Astrocyte (in vitro differentiated cells and primary cell): ENCODE results near the gene GALNT18. TPM values are rescaled to one million over a fixed set of nuclear protein-coding genes. Genes with fewer than 3 reads are reported as not detected.

Experiments
- DNase-seq: peaks from one replicate; pipeline ENCODE4 v3.0.0-alpha.2; 2010; ENCODE audit warnings: low read depth
- FAIRE-seq: peaks from 2 replicates; lab custom pipeline; 2011; peaks lifted over from hg19 to GRCh38; lab: Jason Lieb, UNC
- H2AFZ ChIP-seq: 2 replicates; pipeline ENCODE4 v1.6.0; 2012; ENCODE audit warnings: low read depth, low read length, inconsistent platforms
- H3K27ac ChIP-seq: 2 replicates; pipeline ENCODE4 v1.5.1; 2011; ENCODE audit warnings: low read depth, low read length, inconsistent platforms
- H3K27me3 ChIP-seq: 2 replicates; pipeline ENCODE4 v1.6.0; 2011; ENCODE audit warnings: low read length, inconsistent platforms; ENCODE audit not compliant: insufficient read depth
- H3K36me3 ChIP-seq: 2 replicates; pipeline ENCODE4 v1.5.1; 2011; ENCODE audit warnings: low read length, inconsistent platforms; ENCODE audit not compliant: insufficient read depth
- H3K4me1 ChIP-seq: 2 replicates; pipeline ENCODE4 v1.5.1; 2011; ENCODE audit warnings: low read length, inconsistent platforms; ENCODE audit not compliant: insufficient read depth
- H3K4me2 ChIP-seq: 2 replicates; pipeline ENCODE4 v1.6.0; 2012; ENCODE audit warnings: low read length, inconsistent platforms
- H3K4me3 ChIP-seq: 2 replicates; pipeline ENCODE4 v1.5.1; 2011; ENCODE audit warnings: low read depth, mild to moderate bottlenecking, low read length, inconsistent platforms; ENCODE audit not compliant: insufficient read depth
- H3K79me2 ChIP-seq: 2 replicates; pipeline ENCODE4 v1.6.0; 2012; ENCODE audit warnings: mild to moderate bottlenecking, low read length, inconsistent platforms; ENCODE audit not compliant: insufficient read depth
- H3K9ac ChIP-seq: 2 replicates; pipeline ENCODE4 v1.6.0; 2012; ENCODE audit warnings: mild to moderate bottlenecking, low read length, inconsistent platforms
- H3K9me3 ChIP-seq: 2 replicates; pipeline ENCODE4 v1.5.1; 2012; ENCODE audit warnings: low read depth, mild to moderate bottlenecking, low read length, inconsistent platforms; ENCODE audit not compliant: insufficient read depth
- H4K20me1 ChIP-seq: 2 replicates; pipeline ENCODE4 v1.6.0; 2012; ENCODE audit warnings: low read length, inconsistent platforms; ENCODE audit not compliant: insufficient read depth
- H3K27ac Mint-ChIP-seq: one replicate; pipeline ENCODE4 v1.8.0; 2021; ENCODE audit warnings: mild to moderate bottlenecking, mixed read lengths; ENCODE audit not compliant: unreplicated experiment
- H3K27me3 Mint-ChIP-seq: one replicate; pipeline ENCODE4 v1.8.0; 2021; ENCODE audit warnings: low read depth, mixed read lengths; ENCODE audit not compliant: unreplicated experiment
- H3K36me3 Mint-ChIP-seq: one replicate; pipeline ENCODE4 v1.8.0; 2021; ENCODE audit warnings: low read depth, mixed read lengths; ENCODE audit not compliant: unreplicated experiment
- H3K4me1 Mint-ChIP-seq: one replicate; pipeline ENCODE4 v1.8.0; 2021; ENCODE audit warnings: low read depth, mixed read lengths; ENCODE audit not compliant: unreplicated experiment
- H3K4me3 Mint-ChIP-seq: one replicate; pipeline ENCODE4 v1.8.0; 2021; ENCODE audit warnings: mild to moderate bottlenecking, moderate library complexity, mixed read lengths; ENCODE audit not compliant: unreplicated experiment
- H3K9me3 Mint-ChIP-seq: one replicate; pipeline ENCODE4 v1.8.0; 2021; ENCODE audit warnings: mild to moderate bottlenecking, mixed read lengths; ENCODE audit not compliant: unreplicated experiment
- EZH2 ChIP-seq: IDR thresholded peaks from 2 replicates; pipeline ENCODE4 v1.6.1; 2012; ENCODE audit warnings: mild to moderate bottlenecking, low read length, inconsistent platforms; ENCODE audit not compliant: insufficient read depth
- total RNA-seq: library from RNA; stranded (reverse); gene quantifications from 2 replicates; pipeline ENCODE4 v1.2.1, GENCODE V29; 2021
- TF ChIP-seq, protein P1 (sequence below): IDR thresholded peaks from 2 replicates; pipeline ENCODE4 v1.5.1; 2011; ENCODE audit warnings: low read depth, mild to moderate bottlenecking, inconsistent platforms, low read length, moderate library complexity; ENCODE audit not compliant: insufficient read depth

The GALNT18 gene
- total RNA-seq, 1 donor from 2014 or later, result 6.5 TPM

DNA sequence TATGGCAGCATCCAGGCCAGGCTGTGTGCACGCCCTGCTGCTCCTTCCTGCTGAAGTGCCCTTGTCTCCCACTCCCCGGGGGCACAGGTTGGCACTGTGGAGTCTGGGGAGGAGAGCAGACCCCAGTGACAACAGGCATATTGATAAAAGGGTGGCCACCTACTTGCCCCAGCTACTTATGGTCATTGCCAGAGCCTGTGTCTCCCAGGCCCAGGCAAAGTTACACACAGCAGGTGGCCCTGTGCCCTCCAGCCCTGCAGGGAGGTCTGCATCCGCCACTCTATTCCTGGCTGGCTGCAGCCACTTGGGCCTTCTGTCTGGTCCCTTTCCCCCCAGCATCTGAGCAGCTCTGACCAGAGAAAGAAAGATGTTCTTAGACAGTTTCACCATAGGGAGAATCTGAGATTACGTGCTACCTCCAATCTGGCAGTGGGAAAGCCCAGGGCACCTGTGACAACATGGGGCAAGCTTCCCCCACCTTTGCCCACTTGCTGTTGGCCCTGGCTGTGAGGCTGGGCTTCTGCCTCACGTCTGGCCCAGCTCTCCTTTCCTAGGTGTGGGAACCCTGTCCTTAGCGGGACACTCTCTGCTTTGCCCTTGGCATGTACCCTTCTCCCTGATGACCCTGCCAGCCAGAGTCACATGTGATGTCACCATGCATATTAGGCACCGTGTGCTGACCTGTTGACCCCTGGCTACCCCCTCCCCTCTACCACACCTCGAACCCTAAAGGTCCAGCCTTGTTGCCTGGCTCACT lies 243.4 kb downstream of the GALNT18 start:
- Histone ChIP-seq H3K27me3 (peaks cover 22% of the 10 kb centered on the region), H4K20me1 (no peaks in the 10 kb centered on the region), H3K4me1 (no peaks in the 10 kb centered on the region), H3K4me3 (no peak overlapping the region), H3K27ac (no peak overlapping the region), H3K4me2 (no peak overlapping the region), H3K9ac (no peak overlapping the region), H3K79me2 (no peaks in the 10 kb centered on the region), H2AFZ (no peak overlapping the region), H3K9me3 (no peaks in the 10 kb centered on the region), H3K36me3 (no peaks in the 10 kb centered on the region)
- DNase-seq (no peak), FAIRE-seq (no peak)
- Mint-ChIP-seq H3K4me1 (peaks cover 2% of the 10 kb centered on the region), H3K27me3 (peaks cover 36% of the 10 kb centered on the region), H3K27ac (peak overlapping the region; percentile 35), H3K4me3 (no peak overlapping the region), H3K36me3 (peaks cover 6% of the 10 kb centered on the region), H3K9me3 (no peaks in the 10 kb centered on the region)
- TF ChIP-seq EZH2, result no peak
- TF ChIP-seq, protein P1, sequence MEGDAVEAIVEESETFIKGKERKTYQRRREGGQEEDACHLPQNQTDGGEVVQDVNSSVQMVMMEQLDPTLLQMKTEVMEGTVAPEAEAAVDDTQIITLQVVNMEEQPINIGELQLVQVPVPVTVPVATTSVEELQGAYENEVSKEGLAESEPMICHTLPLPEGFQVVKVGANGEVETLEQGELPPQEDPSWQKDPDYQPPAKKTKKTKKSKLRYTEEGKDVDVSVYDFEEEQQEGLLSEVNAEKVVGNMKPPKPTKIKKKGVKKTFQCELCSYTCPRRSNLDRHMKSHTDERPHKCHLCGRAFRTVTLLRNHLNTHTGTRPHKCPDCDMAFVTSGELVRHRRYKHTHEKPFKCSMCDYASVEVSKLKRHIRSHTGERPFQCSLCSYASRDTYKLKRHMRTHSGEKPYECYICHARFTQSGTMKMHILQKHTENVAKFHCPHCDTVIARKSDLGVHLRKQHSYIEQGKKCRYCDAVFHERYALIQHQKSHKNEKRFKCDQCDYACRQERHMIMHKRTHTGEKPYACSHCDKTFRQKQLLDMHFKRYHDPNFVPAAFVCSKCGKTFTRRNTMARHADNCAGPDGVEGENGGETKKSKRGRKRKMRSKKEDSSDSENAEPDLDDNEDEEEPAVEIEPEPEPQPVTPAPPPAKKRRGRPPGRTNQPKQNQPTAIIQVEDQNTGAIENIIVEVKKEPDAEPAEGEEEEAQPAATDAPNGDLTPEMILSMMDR, result no peak

DNA sequence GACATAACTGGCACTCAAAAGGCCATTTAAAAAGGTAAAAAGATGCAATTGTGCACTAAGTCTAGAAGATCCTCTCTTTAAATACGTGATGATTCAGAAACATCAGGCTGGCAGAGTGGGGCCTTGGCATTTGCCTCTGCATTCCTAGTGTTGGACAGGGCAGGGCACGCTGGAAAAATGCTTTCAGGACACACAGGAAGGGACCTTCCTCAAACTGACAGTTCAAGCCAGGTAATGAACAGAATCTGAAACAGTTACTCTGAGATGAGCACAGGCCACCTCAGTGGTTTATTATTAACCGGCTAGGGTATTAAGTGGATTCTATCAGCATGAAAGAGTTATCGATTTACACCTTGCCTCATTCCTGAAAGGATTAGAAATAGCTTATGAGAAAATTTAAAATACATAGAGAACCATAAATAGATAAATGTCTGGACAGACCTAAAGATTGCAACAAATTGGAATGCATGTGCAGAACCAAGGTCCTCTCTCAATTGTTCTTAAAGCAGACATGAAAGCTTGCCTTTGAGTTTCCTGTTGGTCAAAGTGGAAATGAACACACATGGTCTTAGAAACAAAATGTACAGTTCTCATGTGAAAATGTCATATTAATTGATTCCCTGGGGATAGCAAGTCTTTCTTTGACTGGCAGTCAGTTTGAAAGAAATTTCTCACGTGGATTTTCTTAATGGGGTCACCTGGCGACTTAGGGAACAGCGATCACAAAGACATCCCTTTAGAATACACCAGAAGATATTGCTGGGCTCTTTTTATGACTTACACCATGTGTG lies 247.3 kb downstream of the GALNT18 start:
- no peaks in the 10 kb centered on the region for H3K36me3 ChIP-seq
- H3K9ac ChIP-seq, result no peak overlapping the region
- Mint-ChIP-seq H3K27me3 (peaks cover 52% of the 10 kb centered on the region), H3K4me3 (no peak overlapping the region), H3K4me1 (peaks cover 10% of the 10 kb centered on the region), H3K36me3 (peaks cover 8% of the 10 kb centered on the region), H3K27ac (no peak overlapping the region), H3K9me3 (no peaks in the 10 kb centered on the region)
- no peaks in the 10 kb centered on the region for H3K4me1 ChIP-seq
- H3K4me2 ChIP-seq, result no peak overlapping the region
- no peak overlapping the region for H3K27ac ChIP-seq
- H3K9me3 ChIP-seq, result no peaks in the 10 kb centered on the region
- H3K27me3 ChIP-seq, result peaks cover 19% of the 10 kb centered on the region
- H4K20me1 ChIP-seq, result no peaks in the 10 kb centered on the region
- TF ChIP-seq, protein P1, result no peak
- TF ChIP-seq EZH2, result no peak
- H2AFZ ChIP-seq, result no peak overlapping the region
- no peak for FAIRE-seq
- H3K4me3 ChIP-seq, result no peak overlapping the region
- DNase-seq, result no peak
- H3K79me2 ChIP-seq, result no peaks in the 10 kb centered on the region
